Calu3 (cell line): ENCODE data around the gene BRD4. TPM values are rescaled to one million over a fixed set of nuclear protein-coding genes. Genes with fewer than 3 reads are reported as not detected.
A peak's percentile ranks its signal among the peaks of the same experiment; 100 is the strongest.

Experiments
- BruUV-seq: library from RNA; stranded (reverse); fragments of 400-500 nt; replicated peaks from 2 replicates; lab custom pipeline; 2021; lab: Mats Ljungman, UMichigan
- CTCF ChIA-PET: fragments of 300-600 bp; sonication (Branson Sonifier 250); formaldehyde crosslinking; loops from one replicate; lab custom pipeline; 2022; ENCODE audit warnings: antibody characterized with exemption; lab: Charles Lee
- DNase-seq: peaks from one replicate; pipeline ENCODE4 v3.0.0; 2022
- H3K27ac Mint-ChIP-seq: one replicate; pipeline ENCODE4 v1.8.0; 2022; ENCODE audit warnings: mixed read lengths; ENCODE audit not compliant: unreplicated experiment
- H3K27me3 Mint-ChIP-seq: one replicate; pipeline ENCODE4 v1.8.0; 2022; ENCODE audit warnings: mixed read lengths; ENCODE audit not compliant: unreplicated experiment
- H3K36me3 Mint-ChIP-seq: one replicate; pipeline ENCODE4 v1.8.0; 2022; ENCODE audit warnings: mild to moderate bottlenecking, moderate library complexity, mixed read lengths; ENCODE audit not compliant: insufficient read depth, unreplicated experiment
- H3K4me1 Mint-ChIP-seq: one replicate; pipeline ENCODE4 v1.8.0; 2022; ENCODE audit warnings: mild to moderate bottlenecking, low read depth, mixed read lengths; ENCODE audit not compliant: unreplicated experiment
- H3K4me3 Mint-ChIP-seq: one replicate; pipeline ENCODE4 v1.8.0; 2022; ENCODE audit warnings: mild to moderate bottlenecking, low read depth, moderate library complexity, mixed read lengths; ENCODE audit not compliant: unreplicated experiment
- H3K9me3 Mint-ChIP-seq: one replicate; pipeline ENCODE4 v1.8.0; 2022; ENCODE audit warnings: low read depth, mixed read lengths; ENCODE audit not compliant: unreplicated experiment
- CTCF ChIP-seq: fragments of 200-600 bp; IDR thresholded peaks from one replicate; pipeline ENCODE4 v1.8.0; 2022; ENCODE audit warnings: antibody characterized with exemption; ENCODE audit not compliant: unreplicated experiment
- intact Hi-C: fragments of 100-400 bp; cut with micrococcal nuclease; formaldehyde crosslinking; loops from one replicate; pipeline ENCODE4 v1.10.0; 2022; ENCODE audit not compliant: unreplicated experiment
- total RNA-seq: library from RNA; stranded (reverse); gene quantifications from 2 replicates; pipeline ENCODE4 v1.2.3, GENCODE V29; 2022

BRD4 gene
- total RNA-seq, 1 experiment from 2014 or later = 93.9 TPM

GRCh38 chr19:15225760-15226159 is 106.6 kb downstream of the BRD4 start:
- Mint-ChIP-seq H3K9me3 (no peaks in the 10 kb centered on the region), H3K4me3 (no peak overlapping the region), H3K27ac (no peak overlapping the region), H3K27me3 (peaks cover 13% of the 10 kb centered on the region), H3K36me3 (peaks cover 17% of the 10 kb centered on the region), H3K4me1 (peaks cover 9% of the 10 kb centered on the region)
- TF ChIP-seq CTCF = no peak
- no peak for DNase-seq
- intact Hi-C loops = no loop called here
- CTCF ChIA-PET = interaction anchor here (0.7 to 1.0 kb wide), 2 partner anchors 69 to 95 kb away, joined by 3 to 4 read pairs; no protein-coding TSS in a partner anchor
- no TSS peak for BruUV-seq

- intact Hi-C loops = no loop called here
- Mint-ChIP-seq H3K9me3 (no peaks in the 10 kb centered on the region), H3K27me3 (peaks cover 13% of the 10 kb centered on the region), H3K4me1 (peaks cover 9% of the 10 kb centered on the region), H3K4me3 (peak overlapping the region; percentile 62), H3K27ac (peak overlapping the region; percentile 75), H3K36me3 (peaks cover 17% of the 10 kb centered on the region)
- no peak for TF ChIP-seq CTCF
- no TSS peak for BruUV-seq
- DNase-seq = no peak
- CTCF ChIA-PET = interaction anchor here (0.6 kb wide), 1 partner anchor 9 kb away, joined by 4 read pairs; no protein-coding TSS in a partner anchor
Observed at GRCh38 chr19:15223649-15224361, 108.5 kb downstream of the BRD4 start.

GRCh38 chr19:15222738-15223648 is 109.3 kb downstream of the BRD4 start:
- Mint-ChIP-seq H3K36me3 (peaks cover 17% of the 10 kb centered on the region), H3K27ac (peak overlapping the region; percentile 75), H3K27me3 (peaks cover 13% of the 10 kb centered on the region), H3K9me3 (no peaks in the 10 kb centered on the region), H3K4me1 (peaks cover 9% of the 10 kb centered on the region), H3K4me3 (peak overlapping the region; percentile 62)
- TF ChIP-seq CTCF = no peak
- BruUV-seq = no TSS peak
- peak; percentile 80 for DNase-seq
- intact Hi-C loops = no loop called here
- CTCF ChIA-PET = interaction anchor here (0.6 kb wide), 1 partner anchor 345 kb away, joined by 4 read pairs; no protein-coding TSS in a partner anchor

GRCh38 chr19:15220833-15221232 is 111.5 kb downstream of the BRD4 start:
- Mint-ChIP-seq H3K27ac (no peak overlapping the region), H3K4me3 (no peak overlapping the region), H3K9me3 (no peaks in the 10 kb centered on the region), H3K36me3 (peaks cover 12% of the 10 kb centered on the region), H3K27me3 (no peaks in the 10 kb centered on the region), H3K4me1 (peaks cover 9% of the 10 kb centered on the region)
- no TSS peak for BruUV-seq
- CTCF ChIA-PET = no interaction called here
- DNase-seq = no peak
- TF ChIP-seq CTCF = no peak
- intact Hi-C loops = no loop called here
